ENCODE measurements around the gene KCNH3. TPM values are rescaled to one million over a fixed set of nuclear protein-coding genes. Genes with fewer than 3 reads are reported as not detected.

Gene KCNH3
- total RNA-seq, 4 donors from 2014 or later: 0.94 to 2.2 (median 2.1) TPM; not detected in 1

- WGBS, 2 donors: 56 to 66% methylated on average over 1 of the region's 1 CpG
- no peak for DNase-seq
- no peak for TF ChIP-seq POLR2A (IDR thresholded peaks at IDR 0.05)
- no peak for TF ChIP-seq CTCF (IDR thresholded peaks at IDR 0.05)
- intact Hi-C loops (cut with DNase I): no loop called here
- peaks cover 0 to 3% of the 10 kb centered on the region in 2 donors for H3K36me3 ChIP-seq
- peaks cover 13 to 22% of the 10 kb centered on the region in 2 donors for H3K4me1 ChIP-seq
- no peaks in the 10 kb centered on the region for H3K27me3 ChIP-seq
- no peaks in the 10 kb centered on the region for H3K9me3 ChIP-seq
- H3K27ac ChIP-seq: no peak overlapping the region
- no peak overlapping the region for H3K4me3 ChIP-seq (replicated peaks in 1 of 3)
Measured at GRCh38 chr12:49582201-49582600, 43.4 kb downstream of the KCNH3 start.

GRCh38 chr12:49582850-49583249, 44.0 kb downstream of the KCNH3 start:
- DNase-seq: peak; percentile 48 to 63
- WGBS, 2 donors: 21 to 36% methylated on average over 4 of the region's 4 CpGs
- no peaks in the 10 kb centered on the region for H3K27me3 ChIP-seq
- no peak overlapping the region for H3K4me3 ChIP-seq (replicated peaks in 1 of 3)
- intact Hi-C loops (cut with DNase I): no loop called here
- peaks cover 13 to 22% of the 10 kb centered on the region in 2 donors for H3K4me1 ChIP-seq
- H3K9me3 ChIP-seq: no peaks in the 10 kb centered on the region
- H3K36me3 ChIP-seq: peaks cover 0 to 3% of the 10 kb centered on the region in 2 donors
- H3K27ac ChIP-seq: peak overlapping the region in 2 of 3 donors; percentile 5 to 46
- TF ChIP-seq CTCF (IDR thresholded peaks at IDR 0.05) (no peak), POLR2A (IDR thresholded peaks at IDR 0.05) (no peak)

GRCh38 chr12:49583366-49584094, 44.7 kb downstream of the KCNH3 start:
- TF ChIP-seq POLR2A (IDR thresholded peaks at IDR 0.05) (no peak), CTCF (IDR thresholded peaks at IDR 0.05) (no peak)

GRCh38 chr12:49584591-49584990, 45.8 kb downstream of the KCNH3 start:
- intact Hi-C loops (cut with DNase I): no loop called here
- no peaks in the 10 kb centered on the region for H3K9me3 ChIP-seq
- no peak for TF ChIP-seq CTCF (IDR thresholded peaks at IDR 0.05)
- no peak for TF ChIP-seq POLR2A (IDR thresholded peaks at IDR 0.05)
- no peaks in the 10 kb centered on the region for H3K27me3 ChIP-seq
- DNase-seq: no peak
- 75 to 80% methylated on average over 7 of the region's 7 CpGs for WGBS, 2 donors
- H3K4me3 ChIP-seq (replicated peaks in 1 of 3): no peak overlapping the region
- no peak overlapping the region for H3K27ac ChIP-seq
- peaks cover 0 to 3% of the 10 kb centered on the region in 2 donors for H3K36me3 ChIP-seq
- H3K4me1 ChIP-seq: peaks cover 13 to 22% of the 10 kb centered on the region in 2 donors

More at GRCh38 chr12:49583366-49584094, 44.7 kb downstream of the KCNH3 start:
- intact Hi-C loops (cut with DNase I): no loop called here
- 82 to 86% methylated on average over 13 of the region's 13 CpGs for WGBS, 2 donors
- Histone ChIP-seq H3K27me3 (no peaks in the 10 kb centered on the region), H3K4me1 (peaks cover 13 to 22% of the 10 kb centered on the region in 2 donors), H3K36me3 (peaks cover 0 to 3% of the 10 kb centered on the region in 2 donors), H3K9me3 (no peaks in the 10 kb centered on the region), H3K4me3 (replicated peaks in 1 of 3) (no peak overlapping the region), H3K27ac (peak overlapping the region in 2 of 3 donors; percentile 5 to 46)
- DNase-seq: no peak

Measured in thyroid gland (tissue), 4 donors.